CD4-positive, alpha-beta memory T cell (primary cell): ENCODE results near the gene SPRY1. TPM values are rescaled to one million over a fixed set of nuclear protein-coding genes. Genes with fewer than 3 reads are reported as not detected.

ENCODE experiments used
- CTCF ChIA-PET: fragments of 350-600 bp; sonication (Branson Sonifier 250); formaldehyde crosslinking; loops from one replicate; lab custom pipeline; 2021; ENCODE audit warnings: inconsistent platforms; ENCODE audit not compliant: partially characterized antibody; lab: Charles Lee
- POLR2A ChIA-PET: fragments of 350-600 bp; sonication (Branson Sonifier 250); formaldehyde crosslinking; loops from one replicate; lab custom pipeline; 2021; ENCODE audit not compliant: partially characterized antibody; lab: Charles Lee
- DNase-seq, 5 donors: peaks; one replicate each; pipeline versions ENCODE4 v3.0.0 to v3.0.0-alpha.2; 2020 to 2022; ENCODE audit warnings: mixed read lengths in 1 of 5
- H3K27ac ChIP-seq: one replicate; pipeline ENCODE4 v1.7.0; 2013; ENCODE audit warnings: low read depth, low read length
- H3K27me3 ChIP-seq: 2 replicates; pipeline ENCODE4 v1.7.0; 2013; ENCODE audit warnings: mild to moderate bottlenecking, low read length, moderate library complexity; ENCODE audit not compliant: insufficient read depth
- H3K36me3 ChIP-seq: 2 replicates; pipeline ENCODE4 v1.7.0; 2013; ENCODE audit warnings: mild to moderate bottlenecking, low read length, moderate library complexity; ENCODE audit not compliant: insufficient read depth
- H3K4me1 ChIP-seq: 2 replicates; pipeline ENCODE4 v1.7.0; 2013; ENCODE audit warnings: mild to moderate bottlenecking, low read length, moderate library complexity; ENCODE audit not compliant: insufficient read depth
- H3K4me3 ChIP-seq, 2 donors: one replicate each; pipeline ENCODE4 v1.7.0; 2013; ENCODE audit warnings: low read length in 2 of 2, mild to moderate bottlenecking in 1 of 2
- H3K9me3 ChIP-seq, 2 donors: one replicate each; pipeline ENCODE4 v1.7.0; 2013; ENCODE audit warnings: low read length in 2 of 2, control low read depth in 1 of 2; ENCODE audit not compliant: control insufficient read depth in 1 of 2
- H3K27ac Mint-ChIP-seq, 7 donors: one replicate each; pipeline ENCODE4 v1.8.0; 2020 to 2021; ENCODE audit warnings: mixed read lengths in 7 of 7, mild to moderate bottlenecking in 6 of 7, inconsistent platforms in 3 of 7, moderate library complexity in 3 of 7
- H3K27me3 Mint-ChIP-seq, 2 donors: one replicate each; pipeline ENCODE4 v1.8.0; 2020 to 2021; ENCODE audit warnings: mixed read lengths in 2 of 2
- H3K36me3 Mint-ChIP-seq, 2 donors: one replicate each; pipeline ENCODE4 v1.8.0; 2020 to 2021; ENCODE audit warnings: mixed read lengths in 2 of 2, inconsistent platforms in 1 of 2, mild to moderate bottlenecking in 1 of 2
- H3K4me1 Mint-ChIP-seq, 4 donors: one replicate each; pipeline ENCODE4 v1.8.0; 2020 to 2021; ENCODE audit warnings: mixed read lengths in 4 of 4, mild to moderate bottlenecking in 1 of 4
- H3K4me3 Mint-ChIP-seq, 8 donors: one replicate each; pipeline ENCODE4 v1.8.0; 2020 to 2021; ENCODE audit warnings: mixed read lengths in 8 of 8, mild to moderate bottlenecking in 7 of 8, moderate library complexity in 6 of 8, inconsistent platforms in 3 of 8
- H3K9me3 Mint-ChIP-seq, 8 donors: one replicate each; pipeline ENCODE4 v1.8.0; 2020 to 2021; ENCODE audit warnings: mixed read lengths in 8 of 8, mild to moderate bottlenecking in 5 of 8, inconsistent platforms in 3 of 8, moderate library complexity in 1 of 8
- intact Hi-C: fragments of 100-400 bp; cut with micrococcal nuclease; formaldehyde crosslinking; loops from one replicate; pipeline ENCODE4 v1.15.1; 2023
- polyA plus RNA-seq, 2 donors: library from polyadenylated mRNA; unstranded; fragments of 300-500 nt; fragmentation: Illumina TruSeq; gene quantifications; one replicate each; pipeline ENCODE4 v1.2.3, GENCODE V29; 2021
- total RNA-seq, 2 experiments: library from RNA; stranded (reverse); gene quantifications; one replicate each; pipeline ENCODE4 v1.2.3, GENCODE V29; 2021

SPRY1 gene
- total and polyA plus RNA-seq, 4 experiments from 2014 or later, result 4.4 to 8.2 (median 6.1) TPM

- Histone ChIP-seq H3K36me3 (no peaks in the 10 kb centered on the region), H3K9me3 (no peaks in the 10 kb centered on the region), H3K27ac (peak overlapping the region; percentile 24), H3K4me3 (peak overlapping the region; percentile 31 to 80), H3K27me3 (peaks cover 6% of the 10 kb centered on the region), H3K4me1 (peaks cover 27% of the 10 kb centered on the region)
- ChIA-PET CTCF (interaction anchor here (3.0 kb wide), 1 partner anchor 263 kb away, joined by 18 read pairs; no protein-coding TSS in a partner anchor), POLR2A (interaction anchor here (1.0 to 1.1 kb wide), 2 partner anchors 8 to 15 kb away, joined by 3 to 4 read pairs; no protein-coding TSS in a partner anchor)
- H3K4me3 Mint-ChIP-seq, result peak overlapping the region; percentile 82 to 96 (median 89)
- H3K36me3 Mint-ChIP-seq, result peaks cover 4 to 7% of the 10 kb centered on the region in 2 donors
- intact Hi-C loops, result loop anchor here (2.0 kb wide), 1 partner anchor 475 kb away; the partner anchor contains the start of gene NUDT6
- peak; percentile 18 to 56 (median 43) for DNase-seq
- peaks cover 14 to 15% of the 10 kb centered on the region in 2 donors for H3K27me3 Mint-ChIP-seq
- H3K27ac Mint-ChIP-seq, result peak overlapping the region; percentile 70 to 91 (median 81)
- peaks cover 16 to 34% (median 24%) of the 10 kb centered on the region in 4 donors for H3K4me1 Mint-ChIP-seq
- peaks cover 0 to 2% (median 0%) of the 10 kb centered on the region in 8 donors for H3K9me3 Mint-ChIP-seq
These were observed 810 bp downstream of the SPRY1 start for GRCh38 chr4:123397144-123398065.

GRCh38 chr4:123398066-123398852, 1.7 kb downstream of the SPRY1 start:
- DNase-seq, result peak in 4 of 5 donors; percentile 53 to 58 (median 57)
- H3K27me3 ChIP-seq, result peaks cover 7% of the 10 kb centered on the region
- peaks cover 16 to 19% of the 10 kb centered on the region in 2 donors for H3K27me3 Mint-ChIP-seq
- H3K27ac Mint-ChIP-seq, result peak overlapping the region in 6 of 7 donors; percentile 70 to 93 (median 84)
- intact Hi-C loops, result loop anchor here (2.0 kb wide), 1 partner anchor 475 kb away; the partner anchor contains the start of gene NUDT6
- peak overlapping the region in 1 of 2 donors; percentile 80 for H3K4me3 ChIP-seq
- H3K36me3 Mint-ChIP-seq, result peaks cover 4 to 7% of the 10 kb centered on the region in 2 donors
- ChIA-PET POLR2A (interaction anchor here (1.1 kb wide), 1 partner anchor 7 kb away, joined by 4 read pairs; no protein-coding TSS in a partner anchor), CTCF (interaction anchor here (0.6 kb wide), 1 partner anchor 669 kb away, joined by 3 read pairs; no protein-coding TSS in a partner anchor)
- peak overlapping the region; percentile 83 to 96 (median 91) for H3K4me3 Mint-ChIP-seq
- peaks cover 0 to 2% (median 0%) of the 10 kb centered on the region in 8 donors for H3K9me3 Mint-ChIP-seq
- peaks cover 27% of the 10 kb centered on the region for H3K4me1 ChIP-seq
- no peaks in the 10 kb centered on the region for H3K9me3 ChIP-seq
- peak overlapping the region; percentile 24 for H3K27ac ChIP-seq
- H3K4me1 Mint-ChIP-seq, result peaks cover 16 to 34% (median 24%) of the 10 kb centered on the region in 4 donors
- H3K36me3 ChIP-seq, result no peaks in the 10 kb centered on the region

GRCh38 chr4:123398853-123399626, 2.4 kb downstream of the SPRY1 start:
- no peaks in the 10 kb centered on the region for H3K36me3 ChIP-seq
- ChIA-PET CTCF (interaction anchor here (0.6 to 1.6 kb wide), 2 partner anchors 165 to 670 kb away, joined by 3 to 6 read pairs; no protein-coding TSS in a partner anchor), POLR2A (no interaction called here)
- H3K27ac Mint-ChIP-seq, result peak overlapping the region; percentile 61 to 93 (median 83)
- DNase-seq, result peak; percentile 27 to 77 (median 39)
- peaks cover 27% of the 10 kb centered on the region for H3K4me1 ChIP-seq
- H3K4me3 ChIP-seq, result peak overlapping the region; percentile 65 to 80
- intact Hi-C loops, result loop anchor here (2.0 kb wide), 1 partner anchor 476 kb away; the partner anchor contains the start of gene NUDT6
- H3K27me3 ChIP-seq, result peaks cover 7% of the 10 kb centered on the region
- H3K36me3 Mint-ChIP-seq, result peaks cover 4 to 7% of the 10 kb centered on the region in 2 donors
- H3K9me3 Mint-ChIP-seq, result peaks cover 0 to 2% (median 0%) of the 10 kb centered on the region in 8 donors
- H3K27me3 Mint-ChIP-seq, result peaks cover 16 to 19% of the 10 kb centered on the region in 2 donors
- H3K4me3 Mint-ChIP-seq, result peak overlapping the region; percentile 83 to 93 (median 90)
- no peaks in the 10 kb centered on the region for H3K9me3 ChIP-seq
- peaks cover 16 to 34% (median 24%) of the 10 kb centered on the region in 4 donors for H3K4me1 Mint-ChIP-seq
- H3K27ac ChIP-seq, result peak overlapping the region; percentile 1

- CTCF ChIA-PET, result interaction anchor here (1.6 kb wide), 1 partner anchor 165 kb away, joined by 6 read pairs; no protein-coding TSS in a partner anchor
These were observed 3.2 kb downstream of the SPRY1 start for GRCh38 chr4:123399627-123400358.

GRCh38 chr4:123401271-123402120, 4.9 kb downstream of the SPRY1 start:
- peaks cover 0 to 1% (median 0%) of the 10 kb centered on the region in 8 donors for H3K9me3 Mint-ChIP-seq
- POLR2A ChIA-PET, result no interaction called here
- no peak overlapping the region for H3K4me3 ChIP-seq
- H3K9me3 ChIP-seq, result no peaks in the 10 kb centered on the region
- intact Hi-C loops, result no loop called here
- peaks cover 12 to 30% (median 21%) of the 10 kb centered on the region in 4 donors for H3K4me1 Mint-ChIP-seq
- no peaks in the 10 kb centered on the region for H3K36me3 ChIP-seq
- peaks cover 7% of the 10 kb centered on the region for H3K27me3 ChIP-seq
- H3K4me3 Mint-ChIP-seq, result peak overlapping the region in 1 of 8 donors; percentile 15
- peaks cover 4 to 5% of the 10 kb centered on the region in 2 donors for H3K36me3 Mint-ChIP-seq
- CTCF ChIA-PET, result no interaction called here
- no peak overlapping the region for H3K27ac Mint-ChIP-seq
- H3K27ac ChIP-seq, result no peak overlapping the region
- peaks cover 20 to 24% of the 10 kb centered on the region in 2 donors for H3K27me3 Mint-ChIP-seq
- H3K4me1 ChIP-seq, result peaks cover 23% of the 10 kb centered on the region
- DNase-seq, result no peak

More at GRCh38 chr4:123399627-123400358, 3.2 kb downstream of the SPRY1 start:
- no peaks in the 10 kb centered on the region for H3K9me3 ChIP-seq
- Mint-ChIP-seq H3K4me1 (peaks cover 16 to 34% (median 24%) of the 10 kb centered on the region in 4 donors), H3K36me3 (peaks cover 4 to 7% of the 10 kb centered on the region in 2 donors), H3K4me3 (peak overlapping the region; percentile 83 to 93 (median 90)), H3K27me3 (peaks cover 16 to 19% of the 10 kb centered on the region in 2 donors), H3K9me3 (peaks cover 0 to 2% (median 0%) of the 10 kb centered on the region in 8 donors), H3K27ac (peak overlapping the region; percentile 61 to 93 (median 83))
- intact Hi-C loops, result loop anchor here (2.0 kb wide), 1 partner anchor 477 kb away; the partner anchor contains the start of gene NUDT6
- no peaks in the 10 kb centered on the region for H3K36me3 ChIP-seq
- peaks cover 7% of the 10 kb centered on the region for H3K27me3 ChIP-seq
- DNase-seq, result peak in 1 of 5 donors; percentile 6
- no peak overlapping the region for H3K27ac ChIP-seq
- peaks cover 27% of the 10 kb centered on the region for H3K4me1 ChIP-seq
- H3K4me3 ChIP-seq, result peak overlapping the region; percentile 65 to 80
- POLR2A ChIA-PET, result no interaction called here
